ENCODE measurements around the gene LRP11.

The LRP11 gene

GRCh38 chr6:149769676-149770075 lies 94.5 kb downstream of the LRP11 start:
- no peak overlapping the region for H3K4me3 ChIP-seq (ENCODE audit: low read depth, low read length)
- no peak for TF ChIP-seq CTCF (IDR thresholded peaks at IDR 0.05; ENCODE audit: low read depth, low read length)
- no peak for DNase-seq (ENCODE audit: low read depth, low spot score)
- in situ Hi-C loops (cut with HindIII; ENCODE audit: low sequenced_read_pairs): no loop called here
